Umbilical cord (tissue), 2 donors: Measurements from ENCODE around the gene FPR2. TPM values are rescaled to one million over a fixed set of nuclear protein-coding genes. Genes with fewer than 3 reads are reported as not detected.
A peak's percentile ranks its signal among the peaks of the same experiment; 100 is the strongest.
"Not testable (repeated sequence)": the region's sequence is repeated elsewhere in the genome, so short reads cannot be mapped to it uniquely, and the experiment has no call there.

ENCODE experiments used
- DNase-seq: peaks from one replicate; pipeline ENCODE4 v3.0.0-alpha.2; 2015; ENCODE audit warnings: low spot score
- total RNA-seq: library from RNA; depleted of rRNA; stranded (reverse); fragments of >200 nt; gene quantifications from one replicate; pipeline ENCODE4 v1.2.3, GENCODE V29; 2014; ENCODE audit warnings: low replicate concordance; ENCODE audit not compliant: insufficient read depth

The FPR2 gene
- total RNA-seq, 1 donor from 2014 or later = 7.0 TPM

DNA sequence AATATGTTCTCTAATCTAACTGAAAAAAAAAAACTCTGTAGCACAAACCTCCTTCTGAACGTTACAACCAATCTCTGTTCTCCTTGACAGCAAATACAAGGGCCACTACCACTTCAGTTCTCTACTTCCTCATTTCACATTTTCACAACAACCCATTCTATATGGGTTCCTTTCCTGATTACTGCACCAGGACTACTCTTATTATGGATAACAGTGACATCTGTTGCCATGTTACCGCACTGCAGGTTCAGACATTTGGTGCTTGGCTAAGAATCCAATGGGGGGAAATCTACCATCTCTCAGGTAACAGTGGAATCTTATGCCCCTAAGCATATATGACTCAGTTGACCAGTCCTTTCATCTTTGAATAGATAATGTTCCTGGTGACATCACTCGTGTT is 22.4 kb downstream of the FPR2 start:
- DNase-seq = peak; percentile 28

DNA sequence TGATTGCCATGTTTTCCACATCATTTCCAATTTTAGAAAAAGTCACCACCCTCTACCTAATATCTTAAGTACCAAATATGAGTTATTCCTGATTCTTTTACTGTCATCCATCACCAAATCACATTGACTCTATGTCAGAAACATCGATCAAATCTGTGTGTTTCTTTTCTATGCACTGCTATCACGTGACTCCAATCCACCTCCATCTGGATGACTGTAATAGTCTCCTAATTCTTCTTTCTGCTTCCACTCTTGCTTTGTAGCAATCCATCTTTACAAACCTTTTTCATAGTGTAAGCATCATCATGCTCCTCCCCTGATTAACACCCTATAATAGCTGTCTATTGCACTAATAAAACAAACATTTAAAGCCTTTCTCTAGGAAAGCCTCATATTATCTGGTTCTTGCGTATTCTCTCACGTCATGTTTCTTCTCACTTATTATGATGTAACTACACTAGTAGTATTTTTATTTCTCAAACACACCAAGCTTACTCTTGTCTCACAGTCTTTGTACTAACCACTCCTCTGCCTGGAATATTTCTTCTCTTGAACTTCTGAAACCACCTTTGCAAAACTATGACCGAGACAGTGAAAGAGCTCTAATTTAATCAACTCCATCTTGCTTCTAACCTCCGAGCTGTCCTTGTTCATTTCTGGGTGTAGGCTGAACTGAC is 23.3 kb downstream of the FPR2 start:
- DNase-seq = no peak

DNA sequence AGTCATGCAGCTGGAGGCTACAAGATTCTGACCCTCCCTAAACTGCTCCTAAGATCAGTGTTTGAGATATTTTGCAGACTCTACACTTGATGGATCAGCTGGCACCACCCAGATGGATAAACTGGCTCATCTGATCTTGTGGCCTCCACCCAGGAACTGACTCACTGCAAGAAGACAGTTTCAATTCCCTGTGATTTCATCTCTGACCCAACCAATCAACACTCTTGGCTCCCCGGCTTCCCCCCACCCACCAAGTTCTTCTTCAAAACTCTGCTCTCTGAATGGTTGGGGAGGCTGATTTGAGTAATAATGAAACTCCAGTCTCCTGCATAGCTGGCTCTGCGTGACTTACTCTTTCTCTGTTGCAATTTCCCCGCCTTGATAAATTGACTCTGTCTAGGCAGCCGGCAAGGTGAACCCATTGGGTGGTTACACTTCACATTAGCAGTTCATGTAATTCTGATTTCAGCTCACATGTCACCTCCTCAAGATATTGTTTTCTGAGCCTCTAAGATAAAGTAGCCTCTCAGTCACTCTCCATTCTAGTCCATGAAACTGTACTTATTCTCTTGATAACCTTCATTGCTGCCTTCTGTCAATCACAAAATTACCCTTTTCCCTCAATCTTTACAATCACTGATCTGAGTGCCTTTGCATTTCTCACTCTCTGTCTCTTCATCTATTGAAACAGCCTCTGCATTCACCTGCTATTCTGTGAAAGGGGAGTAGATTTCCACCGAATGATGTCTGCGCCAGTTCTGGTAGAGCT is 24.1 kb downstream of the FPR2 start:
- peak; percentile 86 for DNase-seq

DNA sequence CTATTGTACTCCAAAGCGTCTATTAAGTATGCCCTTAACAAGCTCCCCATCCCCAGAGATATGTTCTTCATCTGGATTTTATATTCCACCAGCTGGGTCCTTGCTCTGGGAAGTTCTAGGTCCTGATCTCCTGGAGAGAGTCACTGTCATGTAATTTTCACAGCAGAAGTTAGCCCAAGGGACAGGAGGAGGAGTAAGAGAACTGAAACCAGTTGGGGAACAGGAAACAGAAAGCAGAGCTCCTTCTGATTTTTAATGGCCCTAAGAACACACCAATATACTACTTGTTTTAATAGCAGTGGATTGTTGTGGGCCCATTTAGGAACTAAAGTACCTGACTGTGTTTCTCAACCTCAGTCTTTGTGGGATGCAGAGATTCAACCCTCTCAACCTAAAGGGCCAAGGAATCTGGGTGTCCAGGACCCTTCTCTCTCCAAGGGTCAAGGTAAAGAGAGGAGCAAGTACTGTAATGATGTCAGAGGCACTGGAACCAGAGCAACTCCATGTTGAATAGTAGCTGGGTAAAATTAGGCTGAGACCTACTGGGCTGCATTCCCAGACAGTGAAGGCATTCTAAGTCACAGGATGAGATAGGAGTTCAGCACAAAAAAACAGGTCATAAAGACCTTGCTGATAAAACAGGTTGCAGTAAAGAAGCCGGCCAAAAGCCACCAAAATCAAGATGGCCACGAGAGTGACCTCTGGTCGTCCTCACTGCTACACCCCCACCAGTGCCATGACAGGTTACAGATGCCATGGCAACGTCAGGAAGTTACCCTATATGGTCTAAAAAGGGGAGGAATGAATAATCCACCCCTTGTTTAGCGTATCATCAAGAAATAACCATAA is 25.9 kb downstream of the FPR2 start:
- DNase-seq = no peak

DNA sequence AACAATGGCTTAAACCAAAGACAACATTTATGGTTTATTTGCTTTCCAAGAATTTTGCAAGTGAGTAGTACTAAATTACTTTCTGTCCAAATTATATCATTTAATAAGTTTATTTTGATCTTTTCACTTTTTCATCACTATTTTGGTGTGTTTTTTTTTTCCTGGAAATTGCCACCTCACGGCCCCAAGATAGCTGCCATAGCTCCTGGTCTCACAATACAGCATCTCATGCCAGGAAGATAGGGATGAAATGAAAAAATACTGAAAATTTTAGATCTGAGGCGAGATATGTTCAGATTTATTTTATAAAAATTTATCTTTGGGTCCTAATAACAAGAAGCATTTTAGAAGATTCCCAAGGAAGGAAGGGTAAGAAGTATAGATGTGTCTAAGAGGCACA is 27.0 kb downstream of the FPR2 start:
- DNase-seq = no peak

DNA sequence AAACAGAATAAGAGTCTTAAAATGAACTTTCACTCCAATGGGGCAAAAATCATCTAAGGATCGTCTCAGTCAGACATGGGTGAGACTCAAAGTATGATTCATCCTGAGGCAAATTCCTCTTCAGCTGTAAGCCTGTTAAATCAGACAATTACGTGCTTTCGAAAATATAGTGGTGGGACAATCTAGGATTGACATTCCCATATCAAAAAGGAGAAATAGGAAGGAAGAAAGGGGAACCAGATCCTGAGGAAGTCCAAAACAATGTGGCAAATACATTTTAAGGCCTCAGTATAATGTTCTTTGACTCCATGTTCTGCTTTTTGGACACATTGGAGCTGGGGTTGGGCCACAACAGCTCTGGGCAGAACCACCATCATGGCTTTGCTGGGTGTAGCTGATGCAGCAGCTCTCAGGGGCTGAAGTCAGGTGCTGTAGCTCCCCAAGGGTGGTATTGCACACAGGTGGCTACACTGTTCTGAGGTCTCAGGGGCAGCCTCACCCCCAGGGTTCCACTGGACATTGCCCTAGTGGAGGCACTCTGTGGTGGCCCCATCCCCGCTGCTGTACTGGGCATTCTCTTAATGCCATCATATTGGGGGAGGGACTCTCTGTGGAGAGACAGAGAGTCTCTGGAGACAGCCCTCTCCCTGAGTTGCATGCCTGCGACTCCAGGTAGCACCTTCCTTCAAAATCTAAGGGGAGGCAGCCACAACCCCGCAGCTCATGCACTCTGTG is 28.2 kb downstream of the FPR2 start:
- DNase-seq = no peak

DNA sequence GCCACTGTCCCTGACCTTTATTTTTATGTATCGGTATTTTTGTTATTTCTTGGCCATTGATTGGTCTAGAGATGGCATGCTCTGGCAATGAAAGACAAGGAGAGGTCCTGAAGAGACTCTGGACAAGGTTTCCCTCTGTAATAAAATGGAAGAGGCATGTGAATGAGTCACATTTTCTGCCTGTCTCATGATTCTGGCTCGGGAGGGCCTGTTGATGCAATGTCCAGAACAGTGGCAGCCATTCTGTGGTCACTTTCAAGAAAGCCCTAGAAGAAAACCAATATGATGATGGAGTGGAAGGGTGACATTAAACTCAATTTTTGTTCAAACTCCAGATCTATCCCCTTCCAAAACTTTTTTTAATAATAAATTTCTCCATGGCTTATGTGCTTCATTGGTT is 32.0 kb downstream of the FPR2 start:
- no peak for DNase-seq

DNA sequence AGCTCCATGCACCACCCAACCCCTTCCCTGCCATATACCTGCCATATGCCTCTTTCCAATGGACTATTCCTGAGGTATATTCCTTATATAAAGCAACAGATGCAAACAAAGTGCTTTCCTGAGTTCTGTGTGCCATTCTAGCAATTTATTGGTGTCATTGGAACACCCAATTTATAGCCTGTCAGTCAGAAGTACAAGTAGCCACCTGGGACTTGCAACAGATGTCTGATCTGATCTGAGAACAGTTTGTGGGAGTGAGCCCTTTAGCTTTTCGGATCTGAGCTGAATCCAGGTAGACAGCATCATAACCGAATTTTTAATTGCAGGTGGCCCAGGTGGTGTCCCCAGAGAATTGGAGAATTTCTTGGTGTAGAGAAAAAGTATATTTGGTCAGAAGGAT is 33.0 kb downstream of the FPR2 start:
- DNase-seq = no peak

DNA sequence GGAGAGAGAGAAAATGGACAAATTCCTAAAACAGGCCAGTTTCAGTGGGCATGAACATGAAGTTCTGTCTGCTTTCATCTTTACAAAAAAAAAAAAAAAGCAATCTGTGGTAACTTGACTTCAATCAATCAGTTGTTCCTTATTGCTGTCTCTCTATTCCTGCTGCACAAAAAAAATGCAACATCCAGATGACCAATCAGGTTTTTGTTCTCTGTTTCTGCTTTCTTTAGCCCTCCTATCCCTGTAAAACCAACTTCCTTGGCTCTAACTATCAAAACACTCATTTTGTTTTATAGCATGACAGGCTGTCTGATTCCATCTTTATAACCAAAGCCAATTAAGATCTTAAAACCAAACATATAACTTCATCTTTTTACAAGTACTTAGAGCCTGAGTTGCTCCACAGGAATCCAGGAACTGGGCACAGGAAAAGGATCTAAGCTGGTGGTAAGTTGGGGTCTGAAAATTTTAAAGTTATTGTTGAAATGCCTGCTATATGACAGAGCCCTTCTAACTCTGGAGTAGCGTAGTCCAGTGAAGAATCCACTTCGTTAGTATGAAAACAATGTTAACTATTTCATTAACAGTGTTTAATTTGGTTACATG is 34.0 kb downstream of the FPR2 start, which contains the start of gene FPR3:
FPR3 (plus strand) TSS at position 273 of the 606 bp plus-strand sequence. CDS start 28,592 bp downstream, outside the sequence.
- no peak for DNase-seq

DNA sequence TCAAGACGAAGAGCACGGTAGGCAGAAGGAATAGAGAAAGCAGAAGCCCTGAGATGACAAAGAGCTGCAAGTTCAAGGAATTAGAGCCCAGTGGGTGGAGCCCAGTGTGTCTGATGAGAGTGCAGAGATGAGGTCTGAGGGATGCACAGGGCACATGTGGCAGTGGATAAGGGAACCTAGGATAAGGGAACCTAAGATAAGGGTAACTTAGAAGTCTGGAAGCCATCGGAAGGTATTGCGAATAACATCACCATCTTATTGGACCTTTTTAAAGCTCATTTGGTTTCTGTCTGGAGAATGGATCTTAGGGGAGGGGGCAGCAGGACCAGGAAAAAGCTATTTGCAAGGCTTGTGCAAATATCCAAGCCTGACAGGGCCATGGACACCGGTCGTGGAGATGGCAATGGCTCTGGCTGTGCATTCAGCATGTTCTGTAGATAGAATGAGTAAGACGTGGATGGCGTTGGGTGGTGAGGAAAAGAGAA is 35.3 kb downstream of the FPR2 start:
- no peak for DNase-seq

DNA sequence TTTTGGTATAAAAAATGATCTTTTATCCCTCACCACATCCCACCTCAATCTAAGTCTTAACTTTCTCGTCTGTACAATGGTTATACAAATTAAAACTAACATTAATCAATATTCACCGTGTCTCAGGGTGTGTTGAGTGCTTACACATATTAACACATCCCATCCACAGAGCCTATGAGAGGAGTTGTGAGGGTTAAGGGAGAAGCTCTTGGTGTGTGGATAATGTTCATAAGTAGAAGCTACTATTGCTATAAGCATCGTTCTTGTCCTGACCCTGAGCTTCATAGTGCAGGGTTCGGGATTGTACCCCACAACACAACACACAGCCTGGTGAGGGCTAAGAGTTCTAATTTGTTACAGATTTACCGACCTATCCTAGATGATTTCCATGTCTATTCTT is 36.5 kb downstream of the FPR2 start:
- no peak for DNase-seq

DNA sequence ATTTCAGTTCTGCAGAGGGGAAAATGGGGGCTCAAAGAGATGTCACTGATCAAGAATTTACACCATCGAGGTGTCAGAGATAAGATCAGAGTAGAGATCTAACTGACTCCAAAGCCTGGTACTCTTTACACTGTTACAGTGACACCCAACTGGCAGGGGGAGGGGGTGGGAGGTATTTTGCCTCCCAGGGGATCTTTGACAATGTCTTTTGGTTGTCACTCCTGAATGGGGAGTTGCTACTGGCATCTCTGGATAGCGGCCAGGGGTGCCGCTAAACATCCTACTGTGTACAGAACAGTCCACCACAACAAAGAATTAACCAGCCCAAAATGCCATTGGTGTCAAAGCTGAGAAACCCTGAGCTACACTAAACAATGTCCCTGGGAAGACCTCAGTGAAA is 37.1 kb downstream of the FPR2 start:
- no peak for DNase-seq

DNA sequence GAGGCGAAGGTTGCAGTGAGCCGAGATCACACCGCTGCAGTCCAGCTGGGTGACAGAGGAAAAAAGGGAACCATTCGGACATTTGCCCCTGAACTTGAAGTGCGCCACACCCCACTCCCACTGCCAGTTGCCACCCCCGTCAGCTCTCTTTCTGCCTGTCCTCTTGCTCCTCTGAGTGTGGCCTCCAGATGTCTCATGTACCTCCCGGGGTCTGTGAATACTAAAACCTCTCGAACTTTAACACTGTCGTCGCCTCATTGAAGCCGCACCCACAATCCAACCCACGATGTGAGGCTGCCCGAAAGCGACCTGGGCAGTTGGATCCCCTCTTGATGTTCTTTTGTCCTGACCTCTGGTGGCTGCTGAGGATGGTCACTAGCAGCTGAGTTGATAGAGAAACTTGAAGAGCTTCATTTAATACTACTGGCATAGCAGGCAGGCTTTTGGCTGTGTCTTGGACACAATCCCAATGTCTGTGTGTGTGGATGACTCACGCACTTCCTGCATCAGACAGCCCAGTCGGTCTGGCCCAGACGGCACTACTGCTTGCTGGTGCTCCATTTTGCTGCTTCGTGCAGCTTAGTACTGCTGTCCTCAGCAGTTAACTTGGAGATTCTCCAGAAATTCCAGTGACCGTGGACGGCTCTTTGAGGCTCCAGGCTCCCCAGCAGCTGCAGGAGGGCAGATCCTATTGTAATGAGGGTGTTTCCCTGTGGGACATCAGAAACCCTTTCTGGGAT is 38.2 kb downstream of the FPR2 start:
- peak; percentile 96 for DNase-seq

DNA sequence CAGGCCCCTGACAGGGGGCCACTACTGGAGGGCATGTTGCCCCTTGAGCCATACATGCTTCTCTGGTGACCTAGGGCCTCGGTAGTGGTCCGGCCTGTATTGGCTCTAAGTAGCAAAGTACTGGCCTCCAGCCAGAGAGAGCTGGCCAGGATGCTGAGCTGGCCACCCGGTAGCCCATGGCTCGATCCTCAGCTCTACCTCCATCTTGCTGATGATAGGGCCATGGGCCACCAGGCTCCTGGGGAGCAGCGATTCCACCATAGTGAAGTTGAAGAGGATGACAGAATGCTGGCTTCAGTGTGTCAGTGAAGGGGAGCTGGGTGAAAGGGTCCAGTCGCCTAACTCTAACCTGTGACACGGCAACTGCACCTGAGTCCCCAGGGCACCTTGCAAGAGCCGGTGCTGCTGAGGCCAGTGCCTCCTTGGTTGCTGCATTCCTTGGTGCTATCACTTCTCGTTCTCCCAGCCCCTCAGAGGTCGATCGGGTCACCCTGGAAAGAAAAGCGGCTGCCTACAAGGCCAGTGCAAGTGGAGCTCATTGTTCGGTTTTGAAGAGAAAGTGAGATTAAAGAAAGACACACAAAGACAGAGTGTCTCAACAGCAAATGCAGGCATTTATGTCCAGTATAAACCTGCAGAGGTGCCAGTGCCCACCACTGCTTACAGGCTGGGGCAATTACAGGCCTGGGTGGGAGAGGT is 38.9 kb downstream of the FPR2 start:
- no peak for DNase-seq

DNA sequence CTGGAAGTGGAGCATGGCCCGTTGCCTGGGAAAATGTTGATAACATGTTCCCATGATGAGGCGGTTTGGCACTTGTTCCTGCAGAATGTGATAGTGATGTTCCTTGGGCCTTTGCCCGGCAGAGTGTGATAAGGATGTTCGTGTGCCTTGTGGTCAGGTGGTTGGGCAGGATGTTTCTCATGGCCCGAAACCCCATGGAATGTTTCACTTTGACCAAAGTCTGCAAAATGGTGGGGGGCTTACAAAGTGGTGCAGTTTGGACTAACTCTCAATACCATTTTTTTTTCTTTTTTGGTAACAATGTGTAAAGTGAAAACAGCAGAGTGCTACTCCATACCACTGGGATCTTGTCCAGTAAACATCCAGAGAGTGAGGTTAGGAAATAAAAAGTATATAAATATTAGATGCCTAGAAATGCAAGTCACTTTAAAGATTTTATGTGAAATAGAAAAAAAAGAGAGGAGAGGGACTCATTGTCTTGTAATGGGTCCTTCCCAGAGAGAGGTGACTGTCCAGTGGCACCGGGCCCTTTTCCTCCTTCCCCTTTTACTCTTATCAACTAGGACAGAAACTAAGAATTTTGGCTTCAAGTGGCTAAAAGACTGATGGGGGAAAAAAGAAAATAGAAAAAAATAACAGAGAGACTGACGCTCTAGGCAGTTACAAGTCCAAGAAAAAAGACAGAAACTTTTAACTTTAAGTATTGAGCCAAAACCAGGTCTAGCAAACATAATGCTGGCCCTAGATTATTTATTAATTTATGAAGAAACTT is 39.7 kb downstream of the FPR2 start:
- DNase-seq = peak; percentile 83

DNA sequence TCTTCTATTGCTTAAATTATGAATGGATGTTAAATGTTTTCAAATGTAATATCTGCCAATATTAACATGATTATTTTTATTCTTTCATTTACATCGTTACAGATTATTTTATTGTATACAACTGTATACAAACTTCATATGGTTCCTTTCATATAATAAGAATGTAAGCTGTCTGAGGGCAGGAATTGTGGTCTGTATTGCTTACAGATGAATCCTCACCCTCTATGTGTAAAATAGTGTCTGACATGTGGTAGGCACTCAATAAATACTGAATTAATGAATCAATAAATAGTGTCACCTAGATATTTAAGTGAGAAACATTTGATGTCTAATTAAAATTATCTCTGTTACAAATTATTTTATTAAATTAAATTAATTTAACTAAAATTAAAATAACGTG is 41.8 kb downstream of the FPR2 start:
- DNase-seq = no peak

DNA sequence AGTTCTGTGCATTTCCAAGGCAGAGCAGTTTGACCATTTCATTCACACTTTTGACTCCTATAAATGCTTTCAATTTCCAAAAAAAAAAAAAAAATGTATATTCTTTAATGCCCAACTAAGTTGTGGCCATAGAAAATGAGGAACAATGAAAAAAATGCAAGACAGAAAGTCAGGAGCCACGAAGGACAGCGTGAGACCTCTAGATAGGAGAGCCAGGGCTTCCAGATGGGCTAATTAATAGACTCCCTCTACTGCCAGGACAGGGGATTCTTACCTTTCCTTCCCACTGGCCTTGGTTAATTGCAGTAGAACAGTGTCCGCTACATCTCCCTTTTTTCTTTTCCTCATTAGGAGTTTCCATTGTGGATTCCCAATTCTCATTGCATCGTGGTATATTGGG is 42.5 kb downstream of the FPR2 start:
- no peak for DNase-seq

DNA sequence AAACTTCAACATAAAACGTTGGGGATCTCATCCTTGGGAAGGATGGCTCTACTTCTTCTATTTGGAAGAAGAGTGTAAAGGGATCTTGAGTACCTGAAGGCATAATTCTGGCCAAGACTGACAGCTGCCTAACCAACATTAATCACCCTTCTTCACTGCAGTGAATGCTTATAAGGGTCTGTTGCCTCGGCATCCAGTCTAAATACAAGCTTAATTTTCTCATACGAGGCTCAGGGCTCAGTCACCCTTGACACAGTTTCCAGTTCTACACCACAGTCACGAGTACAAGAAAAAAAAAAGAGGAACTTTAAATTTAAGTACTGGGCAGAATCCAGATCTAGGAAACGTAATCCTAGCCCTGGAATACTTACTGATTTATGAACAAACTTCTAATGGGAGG is 43.0 kb downstream of the FPR2 start:
- DNase-seq = no peak

DNA sequence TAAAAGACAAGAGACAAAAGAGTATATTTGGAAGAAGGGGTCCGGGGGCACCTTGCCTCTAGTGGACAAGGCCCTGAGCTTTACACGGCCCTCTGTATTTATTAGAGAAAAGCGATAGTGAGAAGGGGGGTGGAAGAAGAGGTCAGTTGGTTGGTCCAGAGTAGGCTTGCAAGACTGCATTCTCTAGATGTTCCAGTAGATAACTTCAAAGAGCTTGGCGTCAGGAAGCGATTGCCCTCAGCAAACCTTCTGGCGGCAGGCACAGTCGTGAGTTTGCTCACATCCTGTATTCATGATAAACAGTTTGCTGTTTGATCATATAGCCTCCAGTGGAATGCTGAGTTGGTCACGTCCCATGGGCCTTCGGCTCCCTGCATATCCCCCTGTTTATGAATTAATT is 43.8 kb downstream of the FPR2 start:
- DNase-seq = not testable (repeated sequence)
